Neural cell (in vitro differentiated cells): ENCODE data around the gene XRN1. TPM values are rescaled to one million over a fixed set of nuclear protein-coding genes. Genes with fewer than 3 reads are reported as not detected.

Experiments
- H2AFZ ChIP-seq: fragments of 200-600, 300-800 bp; sonication (generic), shearing (Covaris generic); 2 replicates; pipeline ENCODE4 v1.6.0; 2014; ENCODE audit warnings: low read depth, mild to moderate bottlenecking, antibody characterized with exemption, low read length, moderate library complexity
- H3F3A ChIP-seq: fragments of 200-600 bp; shearing (Covaris generic); 2 replicates; pipeline ENCODE4 v1.6.1; 2016; ENCODE audit warnings: mild to moderate bottlenecking, moderate library complexity, mixed read lengths, antibody characterized with exemption, low read length; ENCODE audit not compliant: insufficient read depth, poor library complexity, severe bottlenecking
- H3K27ac ChIP-seq: fragments of 200-600, 300-800 bp; sonication (generic), shearing (Covaris generic); 2 replicates; pipeline ENCODE4 v1.5.1; 2014; ENCODE audit warnings: mild to moderate bottlenecking, low read length, moderate library complexity
- H3K27me3 ChIP-seq: fragments of 300-800, 200-600 bp; sonication (generic), shearing (Covaris generic); 2 replicates; pipeline ENCODE4 v1.6.0; 2014; ENCODE audit warnings: mild to moderate bottlenecking, low read depth, low read length, moderate library complexity; ENCODE audit not compliant: insufficient read depth
- H3K36me3 ChIP-seq: fragments of 300-800, 200-600 bp; sonication (generic), shearing (Covaris generic); 2 replicates; pipeline ENCODE4 v1.5.1; 2014; ENCODE audit warnings: mild to moderate bottlenecking, antibody characterized with exemption, low read length, moderate library complexity; ENCODE audit not compliant: insufficient read depth
- H3K4me2 ChIP-seq: fragments of 300-800, 200-600 bp; sonication (generic), shearing (Covaris generic); 2 replicates; pipeline ENCODE4 v1.6.0; 2014; ENCODE audit warnings: mild to moderate bottlenecking, low read length
- H3K4me3 ChIP-seq: fragments of 300-800, 200-600 bp; sonication (generic), shearing (Covaris generic); 2 replicates; pipeline ENCODE4 v1.5.1; 2014; ENCODE audit warnings: mild to moderate bottlenecking, low read length, moderate library complexity
- H3K79me2 ChIP-seq: fragments of 200-600 bp; shearing (Covaris generic); replicated peaks from 2 replicates; pipeline ENCODE4 v1.6.0; 2014; ENCODE audit warnings: mild to moderate bottlenecking, low read length, moderate library complexity; ENCODE audit not compliant: insufficient read depth
- H3K9ac ChIP-seq: fragments of 300-800, 200-600 bp; sonication (generic), shearing (Covaris generic); 2 replicates; pipeline ENCODE4 v1.6.1; 2016; ENCODE audit warnings: mild to moderate bottlenecking, low read length, mixed read lengths
- H3K9me2 ChIP-seq: fragments of 200-600 bp; shearing (Covaris generic); 2 replicates; pipeline ENCODE4 v1.6.1; 2016; ENCODE audit warnings: mild to moderate bottlenecking, low read length, mixed read lengths; ENCODE audit not compliant: insufficient read depth
- H3K9me3 ChIP-seq: fragments of 200-600, 300-800 bp; sonication (generic), shearing (Covaris generic); 2 replicates; pipeline ENCODE4 v1.6.1; 2016; ENCODE audit warnings: mild to moderate bottlenecking, mixed run types, low read length, moderate library complexity, mixed read lengths
- H4K20me1 ChIP-seq: fragments of 200-600 bp; shearing (Covaris generic); 2 replicates; pipeline ENCODE4 v1.6.1; 2016; ENCODE audit warnings: mild to moderate bottlenecking, mixed run types; ENCODE audit not compliant: insufficient read depth
- CTCF ChIP-seq: fragments of 450-650 bp; IDR thresholded peaks from 2 replicates; pipeline ENCODE4 v1.5.1; 2014; ENCODE audit warnings: antibody characterized with exemption, mild to moderate bottlenecking, moderate library complexity; ENCODE audit not compliant: poor library complexity, severe bottlenecking
- EP300 ChIP-seq: fragments of 450-650 bp; conservative IDR thresholded peaks from 2 replicates; pipeline ENCODE4 v1.6.1; 2014; ENCODE audit warnings: antibody characterized with exemption, mild to moderate bottlenecking, moderate library complexity; ENCODE audit not compliant: poor library complexity, severe bottlenecking
- EZH2 ChIP-seq: fragments of 200-600, 300-800 bp; shearing (Covaris generic), sonication (generic); IDR thresholded peaks from 2 replicates; pipeline ENCODE4 v1.6.1; 2014; ENCODE audit warnings: antibody characterized with exemption, low read length, borderline replicate concordance, mild to moderate bottlenecking; ENCODE audit not compliant: insufficient read depth, poor library complexity, severe bottlenecking
- MXI1 ChIP-seq: fragments of 450-650 bp; conservative IDR thresholded peaks from 2 replicates; pipeline ENCODE4 v1.6.1; 2014; ENCODE audit warnings: antibody characterized with exemption, mild to moderate bottlenecking; ENCODE audit not compliant: poor library complexity, severe bottlenecking
- POLR2AphosphoS5 ChIP-seq: IDR thresholded peaks from 2 replicates; pipeline ENCODE4 v1.6.1; 2012
- RAD21 ChIP-seq: fragments of 450-650 bp; conservative IDR thresholded peaks from 2 replicates; pipeline ENCODE4 v1.6.1; 2014; ENCODE audit warnings: antibody characterized with exemption, mild to moderate bottlenecking, moderate library complexity
- REST ChIP-seq: IDR thresholded peaks from 2 replicates; pipeline ENCODE4 v1.6.1; 2012; ENCODE audit warnings: borderline replicate concordance
- SMC3 ChIP-seq: fragments of 450-650 bp; conservative IDR thresholded peaks from 2 replicates; pipeline ENCODE4 v1.6.1; 2014; ENCODE audit warnings: antibody characterized with exemption, mild to moderate bottlenecking, moderate library complexity; ENCODE audit not compliant: poor library complexity
- TAF1 ChIP-seq: IDR thresholded peaks from 2 replicates; pipeline ENCODE4 v1.6.1; 2012; ENCODE audit warnings: low read depth
- polyA plus RNA-seq: library from polyadenylated mRNA; depleted of rRNA; stranded (reverse); fragments of >200 nt; gene quantifications from 2 replicates; pipeline ENCODE4 v1.2.3, GENCODE V29; 2014

The XRN1 gene
- polyA plus RNA-seq, 1 donor from 2014 or later = 21.1 TPM

- Histone ChIP-seq H3K27ac (no peak overlapping the region), H3K9me3 (no peaks in the 10 kb centered on the region), H3K9me2 (no peaks in the 10 kb centered on the region), H3K4me2 (no peak overlapping the region), H3K27me3 (no peaks in the 10 kb centered on the region), H3K9ac (no peak overlapping the region), H3F3A (no peaks in the 10 kb centered on the region), H3K36me3 (peaks cover 4% of the 10 kb centered on the region), H3K79me2 (no peaks in the 10 kb centered on the region), H3K4me3 (no peak overlapping the region), H4K20me1 (no peaks in the 10 kb centered on the region), H2AFZ (no peak overlapping the region)
- no peak for TF ChIP-seq EZH2
- no peak for TF ChIP-seq MXI1
- no peak for TF ChIP-seq CTCF
- no peak for TF ChIP-seq REST
- TF ChIP-seq EP300 = no peak
- no peak for TF ChIP-seq TAF1
- TF ChIP-seq POLR2AphosphoS5 = no peak
- TF ChIP-seq RAD21 = no peak
- no peak for TF ChIP-seq SMC3
Measured at GRCh38 chr3:142459096-142459495, 11.3 kb upstream of the XRN1 start.

- Histone ChIP-seq H4K20me1 (no peaks in the 10 kb centered on the region), H3K4me3 (no peak overlapping the region), H3K27me3 (no peaks in the 10 kb centered on the region), H3K9ac (no peak overlapping the region), H3K9me2 (no peaks in the 10 kb centered on the region), H3K79me2 (peaks cover 17% of the 10 kb centered on the region), H2AFZ (no peak overlapping the region), H3K9me3 (no peaks in the 10 kb centered on the region), H3F3A (no peaks in the 10 kb centered on the region), H3K27ac (no peak overlapping the region), H3K36me3 (no peaks in the 10 kb centered on the region), H3K4me2 (no peak overlapping the region)
- TF ChIP-seq MXI1 (no peak), SMC3 (no peak), EP300 (no peak), RAD21 (no peak), POLR2AphosphoS5 (no peak), REST (no peak), TAF1 (no peak), CTCF (no peak), EZH2 (no peak)
Measured at GRCh38 chr3:142450881-142451280, 3.0 kb upstream of the XRN1 start.
